Stimulated activated naive CD8-positive, alpha-beta T cell treated with anti-CD3 and anti-CD28 coated beads, Interleukin-15, amount 100 ng/mL, for 72 hours (primary cell): ENCODE results near the gene FAM3C.
A peak's percentile ranks its signal among the peaks of the same experiment; 100 is the strongest.

Experiments
- ATAC-seq: fragments of 150-1000 bp; cut with Tn5 transposase; 2 replicates; pipeline ENCODE4 v1.10.0; 2021; ENCODE audit warnings: mild to moderate bottlenecking, moderate library complexity
- DNase-seq, 2 donors: peaks; one replicate each; pipeline ENCODE4 v3.0.0; 2021 to 2022
- H3K27ac Mint-ChIP-seq, 2 donors: one replicate each; pipeline ENCODE4 v1.8.0; 2022; ENCODE audit warnings: mild to moderate bottlenecking in 2 of 2, mixed read lengths in 2 of 2, moderate library complexity in 2 of 2
- H3K27me3 Mint-ChIP-seq: one replicate; pipeline ENCODE4 v1.8.0; 2022; ENCODE audit warnings: mixed read lengths
- H3K4me1 Mint-ChIP-seq: one replicate; pipeline ENCODE4 v1.8.0; 2022; ENCODE audit warnings: mild to moderate bottlenecking, mixed read lengths
- H3K4me3 Mint-ChIP-seq, 2 donors: one replicate each; pipeline ENCODE4 v1.8.0; 2022; ENCODE audit warnings: mild to moderate bottlenecking in 2 of 2, mixed read lengths in 2 of 2, moderate library complexity in 1 of 2
- H3K9me3 Mint-ChIP-seq, 2 donors: one replicate each; pipeline ENCODE4 v1.8.0; 2022; ENCODE audit warnings: mixed read lengths in 2 of 2

Gene FAM3C

GRCh38 chr7:121305109-121305508 lies 91.0 kb downstream of the FAM3C start:
- H3K27ac Mint-ChIP-seq, result no peak overlapping the region
- DNase-seq (no peak), ATAC-seq (no peak)
- H3K4me3 Mint-ChIP-seq, result no peak overlapping the region
- peaks cover 7% of the 10 kb centered on the region for H3K4me1 Mint-ChIP-seq
- H3K9me3 Mint-ChIP-seq, result no peaks in the 10 kb centered on the region
- H3K27me3 Mint-ChIP-seq, result peaks cover 36% of the 10 kb centered on the region

DNA sequence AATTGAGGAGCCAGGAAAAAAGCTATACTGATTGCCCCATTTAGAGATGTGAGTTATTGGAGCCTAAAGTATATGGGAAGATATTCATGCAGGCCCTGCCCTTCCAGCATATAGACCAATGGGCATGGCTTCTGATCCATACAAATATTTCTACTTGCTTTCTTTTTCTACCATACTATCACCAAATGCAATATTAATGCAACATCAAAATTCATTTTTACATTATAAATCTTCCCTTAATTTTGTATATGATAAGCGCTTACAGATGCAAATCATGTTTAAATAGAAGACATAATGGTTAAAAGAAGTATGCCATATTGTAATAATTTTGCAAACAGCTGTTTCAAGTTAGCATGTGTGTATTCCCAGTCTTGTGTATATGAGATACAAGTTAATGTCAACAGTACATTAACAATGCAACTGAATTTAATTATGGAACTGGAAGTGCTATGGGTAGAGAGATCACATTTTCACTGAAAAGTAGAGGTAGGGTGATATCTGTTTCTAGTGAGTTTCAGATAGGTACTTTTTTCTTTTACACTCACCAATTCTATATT lies 91.9 kb downstream of the FAM3C start:
- DNase-seq (no peak), ATAC-seq (no peak)
- peaks cover 28% of the 10 kb centered on the region for H3K27me3 Mint-ChIP-seq
- no peaks in the 10 kb centered on the region for H3K9me3 Mint-ChIP-seq
- H3K27ac Mint-ChIP-seq, result no peak overlapping the region
- H3K4me1 Mint-ChIP-seq, result peaks cover 7% of the 10 kb centered on the region
- no peak overlapping the region for H3K4me3 Mint-ChIP-seq

DNA sequence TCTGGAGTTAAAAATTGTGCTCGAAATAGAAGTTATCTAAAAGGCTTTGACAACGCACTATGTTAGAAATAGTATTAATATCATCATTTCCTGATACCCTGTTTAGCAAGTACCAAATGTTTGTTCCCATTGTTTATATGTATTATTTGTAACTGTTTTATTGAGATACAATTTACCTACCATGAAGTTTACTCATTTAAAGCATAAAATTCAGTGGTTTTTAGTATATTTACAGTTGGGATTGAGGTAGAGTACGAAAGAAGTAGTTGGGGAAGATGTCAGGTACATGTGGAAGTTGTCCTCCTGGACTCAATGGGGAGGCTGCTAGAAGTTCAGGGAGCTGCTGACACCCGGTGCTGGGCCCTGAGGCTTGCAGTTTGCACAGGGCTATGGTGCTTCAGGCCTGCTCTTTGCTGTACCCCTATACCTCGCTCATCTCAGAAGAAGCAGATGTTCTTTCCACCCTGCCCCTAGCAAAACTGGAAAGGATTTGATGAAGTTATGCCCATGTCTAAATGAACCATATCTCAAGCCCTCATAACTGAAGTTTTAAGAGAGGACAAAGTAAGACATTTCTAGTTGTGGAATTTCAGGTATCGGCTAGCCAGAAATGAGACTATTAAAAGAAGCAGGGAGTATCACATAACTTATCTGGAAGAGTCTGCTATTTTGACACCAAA lies 92.5 kb downstream of the FAM3C start:
- DNase-seq, result no peak
- Mint-ChIP-seq H3K27me3 (peaks cover 22% of the 10 kb centered on the region), H3K9me3 (no peaks in the 10 kb centered on the region), H3K4me1 (peaks cover 7% of the 10 kb centered on the region), H3K4me3 (no peak overlapping the region), H3K27ac (no peak overlapping the region)
- ATAC-seq, result no peak

GRCh38 chr7:121302214-121302745 lies 93.8 kb downstream of the FAM3C start:
- H3K27me3 Mint-ChIP-seq, result peaks cover 20% of the 10 kb centered on the region
- DNase-seq, result no peak
- ATAC-seq, result peak; percentile 56
- H3K4me1 Mint-ChIP-seq, result peaks cover 7% of the 10 kb centered on the region
- no peak overlapping the region for H3K27ac Mint-ChIP-seq
- no peak overlapping the region for H3K4me3 Mint-ChIP-seq
- H3K9me3 Mint-ChIP-seq, result no peaks in the 10 kb centered on the region

DNA sequence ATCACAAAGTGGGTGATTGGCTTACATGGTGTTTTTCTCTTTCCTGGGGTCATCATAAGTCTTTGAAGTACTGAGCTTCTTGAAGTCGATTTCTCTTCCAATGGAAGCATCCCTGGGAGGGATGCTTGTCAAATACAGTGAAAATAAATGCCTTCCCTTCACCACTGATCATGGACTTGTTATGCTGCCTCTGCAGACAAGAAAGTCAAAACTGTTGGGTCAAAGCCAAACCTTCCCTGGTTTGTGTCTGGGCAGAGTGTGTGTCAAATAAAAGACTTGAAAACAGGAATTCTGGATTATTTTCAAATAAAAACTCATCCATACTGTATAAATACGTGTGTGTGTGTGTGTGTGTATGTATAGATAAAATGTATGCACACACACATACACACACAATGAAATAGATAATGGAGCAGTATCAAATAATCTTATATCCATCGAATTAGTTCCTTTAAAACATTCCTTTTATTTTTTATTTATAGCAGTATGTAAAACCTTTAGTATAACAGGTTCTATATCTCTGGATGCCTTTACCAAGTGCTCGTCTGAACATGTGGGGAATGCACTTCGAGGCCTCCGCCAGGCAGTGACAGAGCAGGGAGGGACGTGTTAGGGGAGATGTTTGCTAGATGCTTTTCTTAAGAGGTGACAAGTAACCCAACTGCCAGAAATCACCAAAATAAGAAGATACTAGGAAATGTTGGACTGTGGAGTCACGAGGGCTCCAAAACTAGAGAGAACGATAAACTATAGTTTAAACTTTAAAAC lies 94.5 kb downstream of the FAM3C start:
- H3K4me1 Mint-ChIP-seq, result peaks cover 7% of the 10 kb centered on the region
- DNase-seq, result no peak
- peaks cover 20% of the 10 kb centered on the region for H3K27me3 Mint-ChIP-seq
- ATAC-seq, result no peak
- H3K4me3 Mint-ChIP-seq, result no peak overlapping the region
- no peak overlapping the region for H3K27ac Mint-ChIP-seq
- no peaks in the 10 kb centered on the region for H3K9me3 Mint-ChIP-seq

GRCh38 chr7:121300685-121301420 lies 95.3 kb downstream of the FAM3C start:
- H3K27ac Mint-ChIP-seq, result no peak overlapping the region
- no peaks in the 10 kb centered on the region for H3K9me3 Mint-ChIP-seq
- no peaks in the 10 kb centered on the region for H3K4me1 Mint-ChIP-seq
- peaks cover 20% of the 10 kb centered on the region for H3K27me3 Mint-ChIP-seq
- no peak for ATAC-seq
- no peak for DNase-seq
- no peak overlapping the region for H3K4me3 Mint-ChIP-seq
